GM23248 (cell line): ENCODE results near the gene SEC11A. TPM values are rescaled to one million over a fixed set of nuclear protein-coding genes. Genes with fewer than 3 reads are reported as not detected.
A peak's percentile ranks its signal among the peaks of the same experiment; 100 is the strongest.
"Not testable (repeated sequence)": the region's sequence is repeated elsewhere in the genome, so short reads cannot be mapped to it uniquely, and the experiment has no call there.

Source experiments
- DNase-seq: peaks from one replicate; pipeline ENCODE4 v3.0.0-alpha.2; 2015
- H2AFZ ChIP-seq: fragments of 200-600 bp; sonication (generic); 2 replicates; pipeline ENCODE4 v1.6.1; 2016; ENCODE audit warnings: antibody characterized with exemption
- H3F3A ChIP-seq: fragments of 200-600 bp; sonication (generic); 2 replicates; pipeline ENCODE4 v1.6.1; 2016; ENCODE audit warnings: mild to moderate bottlenecking, antibody characterized with exemption, mixed run types; ENCODE audit not compliant: insufficient read depth
- H3K27ac ChIP-seq: fragments of 200-600 bp; sonication (generic); 2 replicates; pipeline ENCODE4 v1.5.1; 2016; ENCODE audit warnings: mild to moderate bottlenecking
- H3K27me3 ChIP-seq: fragments of 200-600 bp; sonication (generic); replicated peaks from 2 replicates; pipeline ENCODE4 v1.6.1; 2016; ENCODE audit warnings: mild to moderate bottlenecking; ENCODE audit not compliant: insufficient read depth
- H3K36me3 ChIP-seq: fragments of 200-600 bp; sonication (generic); 2 replicates; pipeline ENCODE4 v1.6.1; 2016; ENCODE audit warnings: low read depth, mild to moderate bottlenecking
- H3K4me1 ChIP-seq: fragments of 200-600 bp; sonication (generic); 2 replicates; pipeline ENCODE4 v1.6.1; 2016; ENCODE audit warnings: mild to moderate bottlenecking; ENCODE audit not compliant: insufficient read depth
- H3K4me2 ChIP-seq: fragments of 200-600 bp; sonication (generic); one replicate; pipeline ENCODE4 v1.6.1; 2016; ENCODE audit warnings: mild to moderate bottlenecking; ENCODE audit not compliant: unreplicated experiment
- H3K4me3 ChIP-seq: fragments of 200-600 bp; sonication (generic); 2 replicates; pipeline ENCODE4 v1.5.1; 2016; ENCODE audit warnings: mild to moderate bottlenecking
- H3K79me2 ChIP-seq: fragments of 200-600 bp; sonication (generic); 2 replicates; pipeline ENCODE4 v1.6.1; 2016; ENCODE audit warnings: mild to moderate bottlenecking; ENCODE audit not compliant: insufficient read depth
- H3K9ac ChIP-seq: fragments of 200-600 bp; sonication (generic); 2 replicates; pipeline ENCODE4 v1.6.1; 2016; ENCODE audit warnings: mild to moderate bottlenecking
- H3K9me2 ChIP-seq: fragments of 200-600 bp; sonication (generic); 2 replicates; pipeline ENCODE4 v1.6.1; 2016; ENCODE audit warnings: mixed run types, mild to moderate bottlenecking, moderate library complexity; ENCODE audit not compliant: insufficient read depth
- H3K9me3 ChIP-seq: fragments of 200-600 bp; sonication (generic); one replicate; pipeline ENCODE4 v1.6.1; 2017; ENCODE audit warnings: low read depth
- H4K20me1 ChIP-seq: fragments of 200-600 bp; sonication (generic); 2 replicates; pipeline ENCODE4 v1.6.0; 2016; ENCODE audit not compliant: insufficient read depth
- EZH2 ChIP-seq: fragments of 200-600 bp; sonication (generic); IDR thresholded peaks from 2 replicates; pipeline ENCODE4 v1.6.1; 2018; ENCODE audit warnings: antibody characterized with exemption, mild to moderate bottlenecking; ENCODE audit not compliant: insufficient read depth, poor library complexity, severe bottlenecking
- EZH2phosphoT487 ChIP-seq: fragments of 200-600 bp; sonication (generic); IDR thresholded peaks from 2 replicates; pipeline ENCODE4 v1.6.1; 2018; ENCODE audit warnings: antibody characterized with exemption, moderate library complexity, mild to moderate bottlenecking, low read depth; ENCODE audit not compliant: insufficient read depth
- WGBS, 2 experiments: methylation state at CpG; one replicate each; pipeline ENCODE4 v1.1.6; 2015 to 2017; ENCODE audit warnings: low lambda C conversion rate in 2 of 2, low coverage in 1 of 2; ENCODE audit errors: missing lambda C conversion rate in 2 of 2; 5-methylcytosine and 5-hydroxymethylcytosine counted together
- in situ Hi-C: fragments of 300-500 bp; cut with MboI; formaldehyde crosslinking; loops from 2 replicates; pipeline ENCODE4 v1.15.0; 2020
- polyA plus RNA-seq: library from polyadenylated mRNA; unstranded; fragments of >200 nt; fragmentation: Nextera tagmentation; extraction: Ambion mirVana; gene quantifications from 2 replicates; pipeline ENCODE4 v1.2.1, GENCODE V29; 2016
- total RNA-seq: library from RNA; depleted of rRNA; stranded (reverse); fragments of >200 nt; shearing (Covaris generic); gene quantifications from 2 replicates; pipeline ENCODE4 v1.2.3, GENCODE V29; 2014

SEC11A gene
- total and polyA plus RNA-seq, 2 experiments from 2014 or later, result 217 to 223 TPM

DNA sequence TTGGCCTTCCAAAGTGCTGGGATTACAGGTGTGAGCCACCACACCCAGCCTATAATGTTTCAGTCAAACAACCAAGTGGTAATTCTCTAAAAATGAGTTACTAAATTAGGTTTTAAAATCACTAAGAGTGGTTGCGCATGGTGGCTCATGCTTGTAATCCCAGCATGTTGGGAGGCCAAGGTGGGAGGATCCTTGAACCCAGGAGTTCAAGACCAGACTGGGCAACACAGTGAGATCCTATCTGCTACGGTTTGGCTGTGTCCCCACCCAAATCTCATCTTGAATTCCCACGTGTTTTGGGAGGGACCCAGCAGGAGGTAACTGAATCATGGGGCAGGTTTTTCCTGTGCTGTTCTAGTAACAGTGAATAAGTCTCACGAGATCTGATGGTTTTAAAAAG is 26.1 kb downstream of the SEC11A start:
- H3K4me3 ChIP-seq, result no peak overlapping the region
- no peaks in the 10 kb centered on the region for H4K20me1 ChIP-seq
- H3K9ac ChIP-seq, result no peak overlapping the region
- H3K27ac ChIP-seq, result no peak overlapping the region
- no peak overlapping the region for H2AFZ ChIP-seq
- peaks cover 21% of the 10 kb centered on the region for H3K36me3 ChIP-seq
- in situ Hi-C loops, result no loop called here
- TF ChIP-seq EZH2phosphoT487, result no peak
- no peak for TF ChIP-seq EZH2
- 96 to 100% methylated on average over 4 of the region's 4 CpGs for WGBS, 2 experiments
- peaks cover 12% of the 10 kb centered on the region for H3K4me1 ChIP-seq
- H3K9me2 ChIP-seq, result no peaks in the 10 kb centered on the region
- no peaks in the 10 kb centered on the region for H3K27me3 ChIP-seq
- no peak overlapping the region for H3K4me2 ChIP-seq
- no peak for DNase-seq
- no peaks in the 10 kb centered on the region for H3K9me3 ChIP-seq
- peaks cover 32% of the 10 kb centered on the region for H3F3A ChIP-seq
- peaks cover 81% of the 10 kb centered on the region for H3K79me2 ChIP-seq

DNA sequence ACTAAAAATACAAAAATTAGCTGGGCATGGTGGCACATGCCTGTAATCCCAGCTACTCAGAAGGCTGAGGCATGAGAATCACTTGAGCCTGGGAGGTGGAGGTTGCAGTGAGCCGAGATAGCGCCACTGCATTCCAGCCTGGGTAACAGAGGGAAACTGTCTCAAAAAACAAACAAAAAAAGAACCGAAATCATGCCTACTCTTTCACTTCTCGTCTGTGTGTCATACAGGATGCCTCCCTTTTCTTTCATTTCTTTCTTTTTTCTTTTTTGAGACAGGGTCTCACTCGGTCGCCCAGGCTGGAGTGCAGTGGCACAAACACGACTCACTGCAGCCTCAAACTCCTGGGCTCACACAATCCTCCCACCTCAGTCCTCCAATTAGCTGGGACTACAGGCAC is 29.5 kb downstream of the SEC11A start:
- WGBS, 2 experiments, result 94 to 99% methylated on average over 7 of the region's 7 CpGs
- in situ Hi-C loops, result not testable (repeated sequence)

DNA sequence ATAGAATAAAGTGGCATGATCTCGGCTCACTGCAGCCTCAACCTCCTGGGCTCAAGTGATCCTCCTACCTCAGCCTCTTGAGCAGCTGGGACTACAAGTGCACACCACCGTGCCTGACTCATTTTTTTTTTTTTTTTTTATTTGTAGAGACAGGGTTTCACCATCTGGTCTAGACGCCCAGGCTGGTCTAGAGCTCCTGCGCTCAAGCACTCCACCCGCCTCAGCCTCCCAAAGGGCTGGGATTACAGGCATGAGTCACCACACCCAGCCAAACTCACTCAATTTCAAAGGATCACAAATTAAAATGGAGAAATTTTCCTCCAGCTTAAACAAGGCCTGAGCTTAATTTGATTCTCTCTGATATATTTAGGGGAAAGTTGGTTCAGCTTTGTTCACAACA is 30.6 kb downstream of the SEC11A start:
- H3F3A ChIP-seq, result peaks cover 40% of the 10 kb centered on the region
- no peaks in the 10 kb centered on the region for H3K27me3 ChIP-seq
- no peak overlapping the region for H3K4me3 ChIP-seq
- H3K79me2 ChIP-seq, result peaks cover 81% of the 10 kb centered on the region
- H3K4me2 ChIP-seq, result no peak overlapping the region
- DNase-seq, result peak; percentile 92
- H2AFZ ChIP-seq, result no peak overlapping the region
- 21% methylated on average over 5 of the region's 5 CpGs for WGBS, 2 experiments
- no peak overlapping the region for H3K9ac ChIP-seq
- H3K9me2 ChIP-seq, result no peaks in the 10 kb centered on the region
- H4K20me1 ChIP-seq, result no peaks in the 10 kb centered on the region
- in situ Hi-C loops, result no loop called here
- no peaks in the 10 kb centered on the region for H3K9me3 ChIP-seq
- H3K36me3 ChIP-seq, result peaks cover 24% of the 10 kb centered on the region
- H3K27ac ChIP-seq, result peak overlapping the region; percentile 64
- TF ChIP-seq EZH2, result no peak
- H3K4me1 ChIP-seq, result peaks cover 29% of the 10 kb centered on the region

More for the DNA sequence above, 29.5 kb downstream of the SEC11A start:
- H4K20me1 ChIP-seq, H3K9me3 ChIP-seq, H3K4me2 ChIP-seq, H3K9ac ChIP-seq, DNase-seq, H3K4me3 ChIP-seq, H3K9me2 ChIP-seq, H2AFZ ChIP-seq, H3K27me3 ChIP-seq: not testable (repeated sequence)
- Histone ChIP-seq H3K79me2 (peaks cover 81% of the 10 kb centered on the region), H3F3A (peaks cover 40% of the 10 kb centered on the region), H3K36me3 (peaks cover 22% of the 10 kb centered on the region), H3K27ac (peak overlapping the region; percentile 64), H3K4me1 (peaks cover 29% of the 10 kb centered on the region)

DNA sequence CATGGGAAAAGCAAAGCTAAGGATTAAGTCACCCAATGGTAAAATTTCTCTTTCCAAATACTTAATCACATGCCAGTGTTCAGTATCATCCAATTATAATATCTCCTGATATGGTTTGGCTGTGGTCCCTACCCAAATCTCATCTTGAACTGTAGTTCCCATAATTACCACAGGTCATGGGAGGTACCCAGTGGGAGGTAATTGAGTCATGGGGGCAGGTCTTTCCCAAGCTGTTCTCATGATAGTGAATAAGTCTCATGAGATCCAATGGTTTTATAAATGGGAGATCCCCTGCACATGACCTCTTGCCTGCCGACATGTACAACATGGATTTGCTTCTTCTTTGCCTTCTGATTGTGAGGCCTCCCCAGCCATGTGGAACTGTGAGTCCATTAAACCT is 31.8 kb downstream of the SEC11A start:
- H3K27me3 ChIP-seq, result no peaks in the 10 kb centered on the region
- H3K9me2 ChIP-seq, result no peaks in the 10 kb centered on the region
- H3K4me1 ChIP-seq, result peaks cover 29% of the 10 kb centered on the region
- H3K9me3 ChIP-seq, result no peaks in the 10 kb centered on the region
- WGBS, 2 experiments, result 62 to 65% methylated on average over 1 of the region's 1 CpG
- no peak overlapping the region for H3K4me2 ChIP-seq
- in situ Hi-C loops, result no loop called here
- H3F3A ChIP-seq, result peaks cover 40% of the 10 kb centered on the region
- H2AFZ ChIP-seq, result no peak overlapping the region
- peak overlapping the region; percentile 64 for H3K27ac ChIP-seq
- no peak for DNase-seq
- no peak overlapping the region for H3K4me3 ChIP-seq
- H3K9ac ChIP-seq, result no peak overlapping the region
- peaks cover 81% of the 10 kb centered on the region for H3K79me2 ChIP-seq
- no peaks in the 10 kb centered on the region for H4K20me1 ChIP-seq
- no peak for TF ChIP-seq EZH2
- no peak for TF ChIP-seq EZH2phosphoT487
- H3K36me3 ChIP-seq, result peaks cover 34% of the 10 kb centered on the region

DNA sequence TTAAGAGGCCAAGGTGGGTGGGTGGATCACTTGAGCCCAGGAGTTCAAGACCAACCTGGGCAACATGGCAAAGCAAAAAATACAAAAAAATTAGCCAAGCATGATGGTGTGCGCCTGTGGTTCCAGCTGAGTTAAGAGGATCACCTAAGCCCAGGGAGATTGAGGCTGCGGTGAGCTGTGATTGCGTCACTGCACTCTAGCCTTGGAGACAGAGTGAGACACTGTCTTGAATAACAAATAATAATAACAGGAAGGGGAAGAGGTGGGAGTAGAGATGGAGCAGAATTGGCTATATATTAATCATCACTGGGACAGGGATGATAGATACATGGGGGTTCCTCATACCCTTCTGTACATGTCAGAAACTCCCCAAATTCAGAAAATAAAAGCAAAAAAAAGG is 34.1 kb downstream of the SEC11A start:
- DNase-seq, result peak; percentile 61
- TF ChIP-seq EZH2phosphoT487 (no peak), EZH2 (no peak)
- peaks cover 79% of the 10 kb centered on the region for H3K79me2 ChIP-seq
- peaks cover 29% of the 10 kb centered on the region for H3K4me1 ChIP-seq
- no peaks in the 10 kb centered on the region for H3K9me2 ChIP-seq
- H3K4me3 ChIP-seq, result no peak overlapping the region
- H3K27me3 ChIP-seq, result no peaks in the 10 kb centered on the region
- H4K20me1 ChIP-seq, result no peaks in the 10 kb centered on the region
- in situ Hi-C loops, result no loop called here
- 84 to 85% methylated on average over 3 of the region's 3 CpGs for WGBS, 2 experiments
- H3K4me2 ChIP-seq, result no peak overlapping the region
- no peaks in the 10 kb centered on the region for H3K9me3 ChIP-seq
- peaks cover 32% of the 10 kb centered on the region for H3K36me3 ChIP-seq
- no peak overlapping the region for H2AFZ ChIP-seq
- H3F3A ChIP-seq, result peaks cover 24% of the 10 kb centered on the region; the same call in 1 of the 2 replicates
- no peak overlapping the region for H3K9ac ChIP-seq
- peak overlapping the region; percentile 37 for H3K27ac ChIP-seq
